A673 (cell line): ENCODE data around the gene HIGD1C.

Source experiments
- EZH2 ChIP-seq: fragments of 200-600 bp; sonication (generic); IDR thresholded peaks from 2 replicates; pipeline ENCODE4 v1.6.1; 2017; ENCODE audit warnings: borderline replicate concordance, low read depth, mild to moderate bottlenecking, mixed read lengths, antibody characterized with exemption, low read length; ENCODE audit not compliant: poor library complexity, severe bottlenecking
- TF ChIP-seq, protein P1 (sequence below): fragments of 300-800, 200-600 bp; sonication (generic); conservative IDR thresholded peaks from 2 replicates; pipeline ENCODE4 v1.5.1; 2017; ENCODE audit warnings: low read depth, mild to moderate bottlenecking, antibody characterized with exemption, low read length, moderate library complexity, mixed read lengths

GRCh38 chr12:50971946-50972345 lies 19.6 kb downstream of the HIGD1C start:
- TF ChIP-seq EZH2: no peak
- TF ChIP-seq, protein P1, sequence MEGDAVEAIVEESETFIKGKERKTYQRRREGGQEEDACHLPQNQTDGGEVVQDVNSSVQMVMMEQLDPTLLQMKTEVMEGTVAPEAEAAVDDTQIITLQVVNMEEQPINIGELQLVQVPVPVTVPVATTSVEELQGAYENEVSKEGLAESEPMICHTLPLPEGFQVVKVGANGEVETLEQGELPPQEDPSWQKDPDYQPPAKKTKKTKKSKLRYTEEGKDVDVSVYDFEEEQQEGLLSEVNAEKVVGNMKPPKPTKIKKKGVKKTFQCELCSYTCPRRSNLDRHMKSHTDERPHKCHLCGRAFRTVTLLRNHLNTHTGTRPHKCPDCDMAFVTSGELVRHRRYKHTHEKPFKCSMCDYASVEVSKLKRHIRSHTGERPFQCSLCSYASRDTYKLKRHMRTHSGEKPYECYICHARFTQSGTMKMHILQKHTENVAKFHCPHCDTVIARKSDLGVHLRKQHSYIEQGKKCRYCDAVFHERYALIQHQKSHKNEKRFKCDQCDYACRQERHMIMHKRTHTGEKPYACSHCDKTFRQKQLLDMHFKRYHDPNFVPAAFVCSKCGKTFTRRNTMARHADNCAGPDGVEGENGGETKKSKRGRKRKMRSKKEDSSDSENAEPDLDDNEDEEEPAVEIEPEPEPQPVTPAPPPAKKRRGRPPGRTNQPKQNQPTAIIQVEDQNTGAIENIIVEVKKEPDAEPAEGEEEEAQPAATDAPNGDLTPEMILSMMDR: no peak
